GM12864 (cell line): Measurements from ENCODE around the gene CCN5.

Experiments used
- DNase-seq: peaks from one replicate; pipeline ENCODE4 v3.0.0-alpha.2; 2011; ENCODE audit warnings: low read depth
- H3K4me3 ChIP-seq: 2 replicates; pipeline ENCODE4 v1.5.1; 2011; ENCODE audit warnings: mild to moderate bottlenecking, low read depth, low read length, control low read depth
- TF ChIP-seq, protein P1 (sequence below): IDR thresholded peaks from 2 replicates; pipeline ENCODE4 v1.5.1; 2011; ENCODE audit warnings: low read depth, mild to moderate bottlenecking, moderate library complexity, low read length, control low read depth, inconsistent platforms; ENCODE audit errors: missing control alignments

CCN5 gene

DNA sequence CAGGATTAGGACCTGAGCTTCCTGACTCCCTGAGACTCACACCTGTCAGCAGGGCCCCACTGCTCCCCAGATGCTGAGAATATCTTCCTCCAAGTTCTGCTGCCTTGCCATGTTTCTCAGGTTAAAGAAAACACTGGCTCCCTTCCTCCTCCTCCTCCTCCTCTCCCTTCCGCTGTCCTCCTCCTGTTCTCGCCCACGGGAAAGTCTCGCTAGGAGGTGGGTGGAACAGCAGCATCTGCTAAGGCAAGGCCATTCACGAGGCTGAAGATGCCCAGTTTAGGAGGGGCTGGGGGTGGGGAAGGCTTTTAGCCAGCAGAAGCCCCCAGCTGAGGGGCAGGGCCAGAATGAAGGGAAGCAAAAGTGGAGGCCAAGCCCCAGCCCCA, 54.3 kb downstream of the CCN5 start:
- DNase-seq = no peak
- TF ChIP-seq, protein P1, sequence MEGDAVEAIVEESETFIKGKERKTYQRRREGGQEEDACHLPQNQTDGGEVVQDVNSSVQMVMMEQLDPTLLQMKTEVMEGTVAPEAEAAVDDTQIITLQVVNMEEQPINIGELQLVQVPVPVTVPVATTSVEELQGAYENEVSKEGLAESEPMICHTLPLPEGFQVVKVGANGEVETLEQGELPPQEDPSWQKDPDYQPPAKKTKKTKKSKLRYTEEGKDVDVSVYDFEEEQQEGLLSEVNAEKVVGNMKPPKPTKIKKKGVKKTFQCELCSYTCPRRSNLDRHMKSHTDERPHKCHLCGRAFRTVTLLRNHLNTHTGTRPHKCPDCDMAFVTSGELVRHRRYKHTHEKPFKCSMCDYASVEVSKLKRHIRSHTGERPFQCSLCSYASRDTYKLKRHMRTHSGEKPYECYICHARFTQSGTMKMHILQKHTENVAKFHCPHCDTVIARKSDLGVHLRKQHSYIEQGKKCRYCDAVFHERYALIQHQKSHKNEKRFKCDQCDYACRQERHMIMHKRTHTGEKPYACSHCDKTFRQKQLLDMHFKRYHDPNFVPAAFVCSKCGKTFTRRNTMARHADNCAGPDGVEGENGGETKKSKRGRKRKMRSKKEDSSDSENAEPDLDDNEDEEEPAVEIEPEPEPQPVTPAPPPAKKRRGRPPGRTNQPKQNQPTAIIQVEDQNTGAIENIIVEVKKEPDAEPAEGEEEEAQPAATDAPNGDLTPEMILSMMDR = no peak
- no peak overlapping the region for H3K4me3 ChIP-seq

DNA sequence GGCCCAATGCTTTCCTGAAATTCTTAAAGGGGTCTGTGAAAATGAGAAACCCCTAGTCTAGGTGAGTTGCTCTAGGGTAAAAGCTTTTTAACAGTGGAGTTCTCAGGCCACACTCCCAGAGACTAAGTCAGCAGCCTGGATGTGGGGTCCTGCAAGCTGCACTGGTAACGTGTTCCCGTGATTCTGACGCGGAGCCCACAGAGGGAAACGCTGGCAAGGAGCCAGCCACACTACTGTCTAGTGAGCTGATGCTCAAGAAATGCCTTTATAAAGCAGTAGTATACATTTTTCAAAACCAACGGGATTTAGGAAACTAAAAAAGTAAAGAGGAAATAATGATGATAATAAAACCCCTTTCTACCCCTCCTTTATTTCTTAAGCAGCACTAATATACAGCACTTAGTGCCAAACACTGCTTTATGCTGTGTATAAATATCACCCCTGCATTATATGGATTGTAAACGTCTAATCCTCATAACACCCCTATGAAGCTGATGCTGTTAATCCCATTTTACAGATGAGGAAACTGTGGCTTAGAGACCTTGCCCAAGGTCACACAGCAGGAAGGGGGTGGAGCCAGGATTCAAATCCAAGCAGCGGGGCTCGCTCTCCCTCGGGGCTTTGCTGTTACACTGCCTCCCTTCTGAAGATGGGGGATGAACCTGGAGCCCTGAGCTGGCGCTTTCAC, 55.5 kb downstream of the CCN5 start:
- no peak overlapping the region for H3K4me3 ChIP-seq
- TF ChIP-seq, protein P1 = no peak
- DNase-seq = no peak

DNA sequence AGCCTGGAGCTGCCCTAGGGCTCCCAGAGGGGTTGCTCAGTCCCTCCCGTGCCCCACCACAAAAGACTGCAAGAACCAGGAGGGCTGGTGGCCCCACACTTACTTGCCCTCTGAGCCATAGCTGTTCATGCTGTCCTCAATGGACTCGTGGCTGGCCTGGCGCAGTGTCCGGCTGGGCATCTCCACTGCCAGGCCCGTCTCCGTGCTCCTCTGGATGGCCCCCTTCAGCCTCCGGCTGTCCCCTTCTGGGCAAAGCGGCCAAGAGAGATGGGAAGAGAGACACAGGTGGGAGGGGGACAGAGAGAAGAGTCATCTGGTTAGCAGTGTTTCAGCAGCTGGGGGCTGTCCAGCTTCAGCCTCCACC, 56.0 kb downstream of the CCN5 start:
- DNase-seq = no peak
- no peak overlapping the region for H3K4me3 ChIP-seq
- TF ChIP-seq, protein P1 = no peak

DNA sequence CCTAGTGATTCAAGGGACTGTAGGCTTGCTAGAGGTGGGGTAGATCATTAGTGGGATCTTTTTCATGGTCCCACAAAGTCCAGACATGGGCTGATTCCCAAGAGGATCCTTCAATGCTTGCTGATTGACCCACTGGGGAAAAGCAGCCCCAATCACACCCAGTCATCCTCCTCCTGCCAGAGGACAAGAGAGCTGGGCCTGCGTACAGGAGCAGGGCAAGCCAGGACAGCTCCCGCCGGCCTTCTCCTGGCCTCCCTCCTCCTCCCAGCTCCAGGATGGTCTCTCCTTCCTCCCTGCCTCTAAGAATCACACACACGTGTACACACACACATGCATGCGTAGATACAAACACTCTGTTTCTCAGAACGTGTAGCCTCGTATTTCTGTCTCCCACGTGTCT, 57.5 kb downstream of the CCN5 start:
- TF ChIP-seq, protein P1 = no peak
- no peak overlapping the region for H3K4me3 ChIP-seq
- no peak for DNase-seq

DNA sequence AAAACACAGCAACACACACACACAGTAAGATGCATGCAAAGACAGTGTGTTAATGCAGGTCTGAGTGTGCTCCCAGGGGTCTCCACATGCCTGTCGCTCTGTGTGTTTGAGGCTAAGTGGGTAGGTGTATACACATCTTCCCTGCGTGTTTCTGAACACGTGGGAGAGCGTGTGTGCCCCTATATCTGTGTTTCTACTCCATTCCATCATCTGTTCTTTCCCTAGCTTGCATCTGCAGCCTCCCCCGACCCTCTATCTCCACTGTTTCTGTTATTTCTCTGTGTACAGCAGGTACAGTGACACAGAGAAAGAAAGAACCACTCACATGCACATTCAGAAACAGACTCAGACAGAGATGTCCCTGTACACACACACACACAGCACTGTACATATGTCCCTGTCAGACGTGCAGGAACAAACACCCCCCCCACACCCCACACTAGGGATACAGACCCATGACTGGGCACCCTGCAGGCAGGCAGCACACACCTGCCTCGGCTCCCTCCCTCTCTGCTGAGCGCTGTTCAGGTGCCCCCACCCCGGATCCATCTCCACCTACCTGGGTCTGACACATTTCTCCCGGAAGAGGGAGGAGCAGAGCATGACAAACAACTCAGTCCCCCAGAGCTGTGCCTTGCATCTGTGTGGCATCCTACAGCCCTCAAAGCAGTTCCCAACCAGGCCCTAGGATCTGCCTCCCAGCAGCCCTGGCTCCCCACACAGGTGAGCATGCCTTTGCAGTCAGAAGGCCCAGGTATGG, 58.1 kb downstream of the CCN5 start:
- TF ChIP-seq, protein P1 = no peak
- DNase-seq = no peak
- H3K4me3 ChIP-seq = no peak overlapping the region

DNA sequence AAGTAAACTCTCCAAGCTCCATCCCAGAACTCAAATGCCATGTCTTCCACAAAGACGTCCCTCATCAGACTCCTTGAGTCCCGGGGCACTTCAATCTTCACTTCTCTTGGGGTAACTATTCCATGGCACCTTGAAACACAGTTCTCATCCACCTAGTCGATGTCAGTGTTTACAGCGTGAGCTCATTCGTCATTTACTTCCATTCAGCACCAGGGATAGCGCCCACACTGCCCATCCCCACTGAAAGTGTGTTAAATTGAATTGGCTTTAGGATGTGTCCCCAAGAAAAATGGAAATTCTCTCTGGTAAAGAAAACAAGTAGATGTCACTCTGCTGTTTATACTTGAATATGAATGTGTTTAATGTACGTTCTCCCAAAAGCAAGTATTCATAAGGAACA, 61.8 kb downstream of the CCN5 start:
- H3K4me3 ChIP-seq = no peak overlapping the region
- TF ChIP-seq, protein P1 = no peak
- DNase-seq = no peak
